ES-I3 (cell line): ENCODE results near the gene HAS3.

Experiments
- H3K36me3 ChIP-seq: 2 replicates; pipeline ENCODE4 v1.6.1; 2013; ENCODE audit warnings: mild to moderate bottlenecking, low read length, control low read depth, moderate library complexity; ENCODE audit not compliant: insufficient read depth
- H3K4me1 ChIP-seq: 2 replicates; pipeline ENCODE4 v1.6.1; 2013; ENCODE audit warnings: mild to moderate bottlenecking, control low read depth, low read length; ENCODE audit not compliant: insufficient read depth
- H3K9ac ChIP-seq: 2 replicates; pipeline ENCODE4 v1.6.1; 2013; ENCODE audit warnings: low read depth, mild to moderate bottlenecking, low read length, moderate library complexity
- H3K9me3 ChIP-seq: 2 replicates; pipeline ENCODE4 v1.6.1; 2013; ENCODE audit warnings: mild to moderate bottlenecking, low read length, moderate library complexity; ENCODE audit not compliant: control insufficient read depth, insufficient read depth

The HAS3 gene

GRCh38 chr16:69079697-69080096 lies 25.8 kb upstream of the HAS3 start:
- no peak overlapping the region for H3K9ac ChIP-seq
- no peaks in the 10 kb centered on the region for H3K9me3 ChIP-seq
- peaks cover 30% of the 10 kb centered on the region for H3K4me1 ChIP-seq
- H3K36me3 ChIP-seq: no peaks in the 10 kb centered on the region

- peaks cover 11% of the 10 kb centered on the region for H3K4me1 ChIP-seq
Observed at GRCh38 chr16:69083306-69083941, 22.0 kb upstream of the HAS3 start.

GRCh38 chr16:69084289-69084688 lies 21.2 kb upstream of the HAS3 start:
- Histone ChIP-seq H3K9ac (no peak overlapping the region), H3K36me3 (no peaks in the 10 kb centered on the region), H3K4me1 (peaks cover 13% of the 10 kb centered on the region; the same call in 1 of the 2 replicates), H3K9me3 (no peaks in the 10 kb centered on the region)

More at GRCh38 chr16:69083306-69083941, 22.0 kb upstream of the HAS3 start:
- Histone ChIP-seq H3K9me3 (no peaks in the 10 kb centered on the region), H3K9ac (no peak overlapping the region), H3K36me3 (no peaks in the 10 kb centered on the region)

- no peak overlapping the region for H3K9ac ChIP-seq
- no peaks in the 10 kb centered on the region for H3K9me3 ChIP-seq
- no peaks in the 10 kb centered on the region for H3K36me3 ChIP-seq
- H3K4me1 ChIP-seq: peaks cover 21% of the 10 kb centered on the region
Observed at GRCh38 chr16:69085032-69085695, 20.3 kb upstream of the HAS3 start.

- H3K9ac ChIP-seq: no peak overlapping the region
- peaks cover 22% of the 10 kb centered on the region for H3K4me1 ChIP-seq
- no peaks in the 10 kb centered on the region for H3K9me3 ChIP-seq
Observed at GRCh38 chr16:69087161-69087581, 18.3 kb upstream of the HAS3 start.

GRCh38 chr16:69088684-69089083 lies 16.8 kb upstream of the HAS3 start:
- H3K4me1 ChIP-seq: peaks cover 22% of the 10 kb centered on the region
- H3K36me3 ChIP-seq: no peaks in the 10 kb centered on the region
- peak overlapping the region; percentile 4; the same call in 1 of the 2 replicates for H3K9ac ChIP-seq
- no peaks in the 10 kb centered on the region for H3K9me3 ChIP-seq

More at GRCh38 chr16:69087161-69087581, 18.3 kb upstream of the HAS3 start:
- no peaks in the 10 kb centered on the region for H3K36me3 ChIP-seq

- no peaks in the 10 kb centered on the region for H3K36me3 ChIP-seq
- H3K4me1 ChIP-seq: peaks cover 22% of the 10 kb centered on the region
- peak overlapping the region; percentile 4; the same call in 1 of the 2 replicates for H3K9ac ChIP-seq
- no peaks in the 10 kb centered on the region for H3K9me3 ChIP-seq
Observed at GRCh38 chr16:69089091-69089910, 16.2 kb upstream of the HAS3 start.

- Histone ChIP-seq H3K9ac (no peak overlapping the region), H3K4me1 (peaks cover 25% of the 10 kb centered on the region), H3K36me3 (no peaks in the 10 kb centered on the region), H3K9me3 (no peaks in the 10 kb centered on the region)
Observed at GRCh38 chr16:69093974-69094373, 11.5 kb upstream of the HAS3 start.

GRCh38 chr16:69094501-69094900 lies 11.0 kb upstream of the HAS3 start:
- no peaks in the 10 kb centered on the region for H3K36me3 ChIP-seq
- H3K4me1 ChIP-seq: peaks cover 20% of the 10 kb centered on the region
- no peak overlapping the region for H3K9ac ChIP-seq
- H3K9me3 ChIP-seq: no peaks in the 10 kb centered on the region

- no peak overlapping the region for H3K9ac ChIP-seq
- no peaks in the 10 kb centered on the region for H3K36me3 ChIP-seq
- H3K9me3 ChIP-seq: no peaks in the 10 kb centered on the region
- peaks cover 20% of the 10 kb centered on the region for H3K4me1 ChIP-seq
Observed at GRCh38 chr16:69095193-69095592, 10.3 kb upstream of the HAS3 start.

- no peak overlapping the region; the same call in 1 of the 2 replicates for H3K9ac ChIP-seq
- H3K4me1 ChIP-seq: peaks cover 31% of the 10 kb centered on the region
- H3K36me3 ChIP-seq: no peaks in the 10 kb centered on the region
- H3K9me3 ChIP-seq: no peaks in the 10 kb centered on the region
Observed at GRCh38 chr16:69100071-69100691, 5.3 kb upstream of the HAS3 start.

GRCh38 chr16:69106491-69107315 lies 1.2 kb downstream of the HAS3 start:
- H3K36me3 ChIP-seq: peaks cover 6% of the 10 kb centered on the region; the same call in 1 of the 2 replicates
- H3K9ac ChIP-seq: peak overlapping the region; percentile 71
- peaks cover 18% of the 10 kb centered on the region for H3K4me1 ChIP-seq
- H3K9me3 ChIP-seq: no peaks in the 10 kb centered on the region

GRCh38 chr16:69107316-69107962 lies 2.0 kb downstream of the HAS3 start:
- Histone ChIP-seq H3K4me1 (peaks cover 12% of the 10 kb centered on the region), H3K9me3 (no peaks in the 10 kb centered on the region), H3K36me3 (peaks cover 6% of the 10 kb centered on the region; the same call in 1 of the 2 replicates), H3K9ac (peak overlapping the region; percentile 71)
